MCF 10A (cell line): ENCODE data around the gene MRGPRG. TPM values are rescaled to one million over a fixed set of nuclear protein-coding genes. Genes with fewer than 3 reads are reported as not detected.

Source experiments
- BruUV-seq: library from RNA; stranded (reverse); fragments of 400-500 nt; replicated peaks from 2 replicates; lab custom pipeline; 2021; lab: Mats Ljungman, UMichigan
- CTCF ChIA-PET: fragments of 300-600 bp; sonication (Branson Sonifier 250); formaldehyde crosslinking; extraction: SDS; loops from one replicate; lab custom pipeline; 2021; ENCODE audit warnings: antibody characterized with exemption, inconsistent platforms; lab: Yijun Ruan, JAX
- POLR2A ChIA-PET: fragments of 300-600, 350-650 bp; sonication (Branson Sonifier 250); formaldehyde crosslinking; extraction: SDS; loops from one replicate; lab custom pipeline; 2020; ENCODE audit warnings: antibody characterized with exemption, inconsistent platforms; lab: Yijun Ruan, JAX
- DNase-seq: peaks from one replicate; pipeline ENCODE4 v3.0.0-alpha.2; 2018; ENCODE audit not compliant: unreplicated experiment
- H3K27ac Mint-ChIP-seq: one replicate; pipeline ENCODE4 v1.8.0; 2022; ENCODE audit warnings: mild to moderate bottlenecking, low read depth, mixed read lengths; ENCODE audit not compliant: unreplicated experiment
- H3K27me3 Mint-ChIP-seq: one replicate; pipeline ENCODE4 v1.8.0; 2022; ENCODE audit warnings: mixed read lengths; ENCODE audit not compliant: insufficient read depth, unreplicated experiment
- H3K36me3 Mint-ChIP-seq: one replicate; pipeline ENCODE4 v1.8.0; 2022; ENCODE audit warnings: mild to moderate bottlenecking, moderate library complexity, mixed read lengths; ENCODE audit not compliant: insufficient read depth, unreplicated experiment
- H3K4me1 Mint-ChIP-seq: one replicate; pipeline ENCODE4 v1.8.0; 2022; ENCODE audit warnings: mixed read lengths; ENCODE audit not compliant: insufficient read depth, unreplicated experiment
- H3K4me3 Mint-ChIP-seq: one replicate; pipeline ENCODE4 v1.8.0; 2022; ENCODE audit warnings: mild to moderate bottlenecking, moderate library complexity, mixed read lengths; ENCODE audit not compliant: unreplicated experiment
- H3K9me3 Mint-ChIP-seq: one replicate; pipeline ENCODE4 v1.8.0; 2022; ENCODE audit warnings: mixed read lengths; ENCODE audit not compliant: unreplicated experiment
- intact Hi-C: fragments of 100-400 bp; cut with micrococcal nuclease; formaldehyde crosslinking; loops from 2 replicates; pipeline ENCODE4 v1.14.1; 2022
- total RNA-seq: library from RNA; stranded (reverse); gene quantifications from 2 replicates; pipeline ENCODE4 v1.2.3, GENCODE V29; 2022
- TF ChIP-seq, protein P1 (sequence below): fragments of 200-600 bp; IDR thresholded peaks from one replicate; pipeline ENCODE4 v1.8.0; 2022; ENCODE audit warnings: antibody characterized with exemption, mild to moderate bottlenecking; ENCODE audit not compliant: unreplicated experiment

MRGPRG gene
- total RNA-seq, 1 experiment from 2014 or later: not detected

DNA sequence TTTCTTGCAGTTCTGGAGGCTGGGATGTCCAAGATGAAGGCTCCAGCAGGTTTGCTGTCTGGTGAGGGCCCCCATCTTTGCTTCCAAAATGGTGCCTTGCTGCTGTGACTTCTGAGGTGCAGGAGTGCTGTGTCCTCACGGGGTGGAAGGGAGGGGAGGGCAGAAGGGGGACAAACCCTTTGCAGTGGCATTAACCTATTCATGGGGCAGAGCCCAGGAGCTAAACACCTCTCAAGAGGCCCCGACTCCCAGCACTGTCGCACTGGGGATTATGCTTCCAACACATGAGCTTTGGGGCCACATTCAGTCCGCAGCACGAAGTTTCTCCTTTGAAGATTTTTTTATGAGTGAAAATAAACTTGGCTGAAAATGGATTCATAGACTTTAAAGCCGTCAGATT is 28.0 kb downstream of the MRGPRG start:
- intact Hi-C loops: no loop called here
- POLR2A ChIA-PET: no interaction called here
- Mint-ChIP-seq H3K36me3 (no peaks in the 10 kb centered on the region), H3K9me3 (no peaks in the 10 kb centered on the region), H3K27me3 (peaks cover 17% of the 10 kb centered on the region), H3K27ac (no peak overlapping the region), H3K4me1 (no peaks in the 10 kb centered on the region), H3K4me3 (no peak overlapping the region)
- CTCF ChIA-PET: interaction anchor here (0.7 kb wide), 2 partner anchors 13 to 634 kb away, joined by 3 read pairs; no protein-coding TSS in a partner anchor
- no TSS peak for BruUV-seq
- DNase-seq: no peak
- TF ChIP-seq, protein P1, sequence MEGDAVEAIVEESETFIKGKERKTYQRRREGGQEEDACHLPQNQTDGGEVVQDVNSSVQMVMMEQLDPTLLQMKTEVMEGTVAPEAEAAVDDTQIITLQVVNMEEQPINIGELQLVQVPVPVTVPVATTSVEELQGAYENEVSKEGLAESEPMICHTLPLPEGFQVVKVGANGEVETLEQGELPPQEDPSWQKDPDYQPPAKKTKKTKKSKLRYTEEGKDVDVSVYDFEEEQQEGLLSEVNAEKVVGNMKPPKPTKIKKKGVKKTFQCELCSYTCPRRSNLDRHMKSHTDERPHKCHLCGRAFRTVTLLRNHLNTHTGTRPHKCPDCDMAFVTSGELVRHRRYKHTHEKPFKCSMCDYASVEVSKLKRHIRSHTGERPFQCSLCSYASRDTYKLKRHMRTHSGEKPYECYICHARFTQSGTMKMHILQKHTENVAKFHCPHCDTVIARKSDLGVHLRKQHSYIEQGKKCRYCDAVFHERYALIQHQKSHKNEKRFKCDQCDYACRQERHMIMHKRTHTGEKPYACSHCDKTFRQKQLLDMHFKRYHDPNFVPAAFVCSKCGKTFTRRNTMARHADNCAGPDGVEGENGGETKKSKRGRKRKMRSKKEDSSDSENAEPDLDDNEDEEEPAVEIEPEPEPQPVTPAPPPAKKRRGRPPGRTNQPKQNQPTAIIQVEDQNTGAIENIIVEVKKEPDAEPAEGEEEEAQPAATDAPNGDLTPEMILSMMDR: no peak

DNA sequence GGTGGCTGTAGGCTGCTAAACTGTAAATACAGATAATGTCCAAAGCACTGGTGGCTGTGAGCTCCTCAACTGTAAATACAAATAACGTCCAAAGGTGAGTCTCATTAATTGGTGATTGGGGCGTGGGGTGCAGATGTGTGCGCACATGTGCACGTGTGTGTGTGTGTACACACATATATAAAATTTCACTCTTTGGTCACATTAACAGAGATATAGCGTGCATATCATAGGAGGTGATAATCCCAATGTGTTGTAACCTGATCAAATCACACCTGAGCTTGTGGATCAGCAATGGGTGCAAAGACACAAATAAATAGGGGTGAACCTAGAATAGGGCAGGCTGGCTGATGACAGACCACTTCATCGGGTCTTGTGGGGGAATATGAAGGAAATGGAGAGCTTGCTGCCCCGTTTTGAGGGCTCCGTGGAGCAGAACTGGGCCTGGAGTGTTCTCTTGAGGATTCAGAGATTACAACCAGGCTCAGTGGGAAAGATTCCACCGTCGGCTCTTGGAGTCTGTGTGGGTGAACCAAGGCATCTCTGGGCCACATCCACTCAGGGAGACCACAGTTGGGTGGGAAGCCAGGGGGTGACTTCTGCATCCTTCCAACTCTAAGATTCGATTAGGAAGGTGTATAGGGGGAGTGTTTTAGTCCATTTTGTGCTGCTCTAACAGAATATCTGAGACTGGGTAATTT is 28.6 kb downstream of the MRGPRG start:
- Mint-ChIP-seq H3K9me3 (no peaks in the 10 kb centered on the region), H3K36me3 (no peaks in the 10 kb centered on the region), H3K27me3 (peaks cover 17% of the 10 kb centered on the region), H3K4me3 (no peak overlapping the region), H3K27ac (no peak overlapping the region), H3K4me1 (no peaks in the 10 kb centered on the region)
- CTCF ChIA-PET: interaction anchor here (0.5 to 0.6 kb wide), 2 partner anchors 66 to 96 kb away, joined by 3 read pairs; no protein-coding TSS in a partner anchor
- TF ChIP-seq, protein P1: no peak
- BruUV-seq: no TSS peak
- POLR2A ChIA-PET: no interaction called here
- intact Hi-C loops: no loop called here
- DNase-seq: no peak

DNA sequence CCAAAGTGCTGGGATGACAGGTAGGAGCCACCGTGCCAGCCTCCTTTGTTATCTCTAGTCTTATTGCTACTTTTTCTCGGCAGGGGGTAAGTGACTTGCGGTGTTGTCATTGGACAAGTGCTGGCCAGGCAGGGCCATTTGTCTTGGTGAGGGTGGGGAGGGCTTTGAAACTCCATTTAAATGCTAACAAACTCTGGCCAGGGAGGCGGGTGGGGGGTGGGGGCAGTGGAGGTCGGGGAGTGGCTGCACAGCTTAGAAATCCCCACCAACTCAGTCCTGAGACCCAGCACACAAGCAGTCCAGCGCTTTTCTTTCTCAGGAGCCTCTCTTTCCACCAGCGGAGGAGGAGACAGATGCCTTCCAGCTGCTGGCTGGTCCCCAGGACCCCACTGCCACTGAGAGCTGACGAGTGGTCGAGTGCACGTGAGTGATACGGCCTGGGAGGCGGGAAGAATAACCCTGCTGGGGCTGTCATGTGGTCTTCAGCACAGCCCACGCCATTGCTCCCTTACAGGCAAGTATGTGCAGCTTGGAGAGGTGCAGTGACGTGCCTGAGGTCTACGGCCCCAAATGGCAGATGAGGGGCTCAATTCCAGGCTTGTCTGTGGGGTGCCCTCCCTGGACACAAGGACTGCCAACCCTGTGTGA is 29.3 kb downstream of the MRGPRG start:
- H3K27me3 Mint-ChIP-seq: peaks cover 17% of the 10 kb centered on the region
- TF ChIP-seq, protein P1: no peak
- H3K9me3 Mint-ChIP-seq: no peaks in the 10 kb centered on the region
- intact Hi-C loops: no loop called here
- ChIA-PET CTCF (interaction anchor here (0.5 to 0.6 kb wide), 2 partner anchors 66 to 95 kb away, joined by 3 read pairs; no protein-coding TSS in a partner anchor), POLR2A (interaction anchor here (0.7 kb wide), 1 partner anchor 213 kb away, joined by 5 read pairs; no protein-coding TSS in a partner anchor)
- no TSS peak for BruUV-seq
- H3K36me3 Mint-ChIP-seq: no peaks in the 10 kb centered on the region
- DNase-seq: no peak
- H3K27ac Mint-ChIP-seq: no peak overlapping the region
- H3K4me3 Mint-ChIP-seq: no peak overlapping the region
- no peaks in the 10 kb centered on the region for H3K4me1 Mint-ChIP-seq

DNA sequence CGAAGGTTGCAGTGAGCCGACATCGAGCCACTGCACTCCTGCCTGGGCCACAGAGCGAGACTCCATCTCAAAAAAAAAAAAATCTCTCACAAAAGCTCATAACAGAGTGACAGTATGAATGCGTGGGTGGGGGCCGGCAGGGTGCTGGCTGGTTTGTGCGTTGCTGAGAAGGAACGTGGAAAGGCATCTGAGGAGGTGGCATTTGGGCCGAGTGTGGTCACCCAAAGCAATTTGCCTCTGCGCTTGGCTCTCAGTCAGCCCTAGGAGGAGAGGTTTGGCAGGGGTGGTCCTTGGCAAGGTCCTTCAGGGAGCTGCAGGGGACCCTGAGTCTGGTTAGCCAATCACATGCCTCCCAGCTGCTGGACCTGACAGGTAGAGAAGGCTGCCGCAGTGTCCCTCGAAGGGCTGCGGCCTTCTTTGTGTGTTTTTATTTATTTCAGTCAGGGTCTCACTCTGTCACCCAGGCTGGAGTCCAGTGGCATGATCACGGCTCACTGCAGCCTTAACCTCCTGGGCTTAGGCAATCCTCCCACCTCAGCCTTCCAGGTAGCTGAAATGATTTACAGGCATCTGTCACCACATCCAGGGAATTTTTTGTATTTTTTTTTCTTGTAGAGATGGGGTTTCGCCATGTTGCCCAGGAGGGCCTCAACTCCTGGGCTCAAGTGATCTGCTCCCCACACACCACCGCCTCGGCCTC is 30.0 kb downstream of the MRGPRG start:
- BruUV-seq: no TSS peak
- no peak for DNase-seq
- H3K36me3 Mint-ChIP-seq: no peaks in the 10 kb centered on the region
- ChIA-PET CTCF (interaction anchor here (0.7 kb wide), 1 partner anchor 973 kb away, joined by 3 read pairs; no protein-coding TSS in a partner anchor), POLR2A (interaction anchor here (0.7 kb wide), 1 partner anchor 212 kb away, joined by 5 read pairs; no protein-coding TSS in a partner anchor)
- H3K4me3 Mint-ChIP-seq: no peak overlapping the region
- no peaks in the 10 kb centered on the region for H3K4me1 Mint-ChIP-seq
- no peak overlapping the region for H3K27ac Mint-ChIP-seq
- intact Hi-C loops: no loop called here
- no peaks in the 10 kb centered on the region for H3K9me3 Mint-ChIP-seq
- H3K27me3 Mint-ChIP-seq: peaks cover 17% of the 10 kb centered on the region
- TF ChIP-seq, protein P1: no peak
